ENCODE data around the gene RIMKLB. TPM values are rescaled to one million over a fixed set of nuclear protein-coding genes. Genes with fewer than 3 reads are reported as not detected.

The RIMKLB gene
- total and polyA plus RNA-seq, 2 of the 8 experiments (the other 6 are each of a cell fraction or from before 2014, with no cell fraction given), result 37.8 to 78.2 TPM

GRCh38 chr12:8687846-8688601 is 9.8 kb upstream of the RIMKLB start (continued):
- TF ChIP-seq ATF2 (IDR thresholded peaks at IDR 0.05; ENCODE audit: low read length) (no peak), NRF1 (IDR thresholded peaks at IDR 0.05; ENCODE audit: low read depth, low read length) (no peak), SIRT6 (IDR thresholded peaks at IDR 0.05; ENCODE audit: low read length) (no peak), ZNF274 (IDR thresholded peaks at IDR 0.05; ENCODE audit: borderline replicate concordance, extremely low read depth, low read length) (no peak), MAX (IDR thresholded peaks at IDR 0.05) (0 out of 2 replicates have a peak, but pooled peaks have one; percentile 21), TAF7 (optimal IDR thresholded peaks at IDR 0.05; ENCODE audit: borderline replicate concordance, low read depth, low read length) (no peak), TAF1 (IDR thresholded peaks at IDR 0.05; ENCODE audit: low read depth, low read length) (0 out of 2 replicates have a peak, but pooled peaks have one; percentile 22), NANOG (IDR thresholded peaks at IDR 0.05; ENCODE audit: insufficient read depth, low read depth, low read length, poor library complexity, severe bottlenecking) (no peak)

Measured in H1 (cell line).